K562 (cell line): Measurements from ENCODE around the gene PRR7. TPM values are rescaled to one million over a fixed set of nuclear protein-coding genes. Genes with fewer than 3 reads are reported as not detected.

Experiments
- BCOR ChIP-seq: fragments of 450-650 bp; IDR thresholded peaks from 2 replicates; pipeline ENCODE4 v1.6.1; 2016
- CBFB ChIP-seq: sonication (generic); formaldehyde crosslinking; IDR thresholded peaks from 2 replicates; pipeline ENCODE4 v1.4.0; 2020; ENCODE audit warnings: mild to moderate bottlenecking, missing genetic modification reagents
- EP400 ChIP-seq: fragments of 450-650 bp; IDR thresholded peaks from 2 replicates; pipeline ENCODE4 v1.6.1; 2017; ENCODE audit warnings: antibody characterized with exemption, mild to moderate bottlenecking, moderate library complexity
- GTF2F1 ChIP-seq: IDR thresholded peaks from 2 replicates; pipeline ENCODE4 v1.6.1; 2011; ENCODE audit warnings: low read depth, low read length, improper control_type of control experiment
- NFRKB ChIP-seq: fragments of 450-650 bp; IDR thresholded peaks from 2 replicates; pipeline ENCODE4 v1.6.1; 2016; ENCODE audit warnings: low read depth
- NR2C2 ChIP-seq, 2 experiments: fragments of 200-800 bp in 1 of 2; sonication (Bioruptor generic) in 1 of 2; sonication (generic) in 1 of 2; formaldehyde crosslinking in 1 of 2; IDR thresholded peaks; 2 replicates each; pipeline versions ENCODE4 v1.6.1 to v1.8.0; 2016 to 2022; ENCODE audit warnings: mild to moderate bottlenecking in 1 of 2, missing compliant biosample characterization in 1 of 2, missing genetic modification characterization in 1 of 2, missing genetic modification reagents in 1 of 2
- PHF20 ChIP-seq: fragments of 450-650 bp; IDR thresholded peaks from 2 replicates; pipeline ENCODE4 v1.6.1; 2018; ENCODE audit not compliant: partially characterized antibody
- PHF8 ChIP-seq: fragments of 200-600 bp; sonication (generic); IDR thresholded peaks from 2 replicates; pipeline ENCODE4 v1.6.1; 2012; ENCODE audit warnings: mixed run types, mild to moderate bottlenecking, inconsistent platforms, low read length, moderate library complexity, borderline replicate concordance
- POLR2B ChIP-seq: fragments of 450-650 bp; IDR thresholded peaks from 2 replicates; pipeline ENCODE4 v1.6.1; 2018; ENCODE audit warnings: low read depth; ENCODE audit not compliant: partially characterized antibody
- RAD51 ChIP-seq: fragments of 450-650 bp; IDR thresholded peaks from 2 replicates; pipeline ENCODE4 v1.7.1; 2016; ENCODE audit warnings: low read depth, mild to moderate bottlenecking, borderline replicate concordance
- STAT5B ChIP-seq: fragments of 250-450 bp; sonication (Bioruptor Pico); IDR thresholded peaks from 2 replicates; pipeline ENCODE4 v1.8.0; 2021; ENCODE audit warnings: mild to moderate bottlenecking, inconsistent platforms
- TEAD1 ChIP-seq, 2 experiments: fragments of 450-650 bp in 1 of 2; sonication (generic) in 1 of 2; formaldehyde crosslinking; IDR thresholded peaks; 2 replicates each; pipeline versions ENCODE4 v1.4.0 to v1.8.0; 2020 to 2022; ENCODE audit warnings: mild to moderate bottlenecking in 2 of 2, missing genetic modification reagents in 1 of 2
- TOE1 ChIP-seq, 2 experiments: fragments of 450-650 bp in 1 of 2; sonication (generic) in 1 of 2; formaldehyde crosslinking in 1 of 2; IDR thresholded peaks; 2 replicates each; pipeline versions ENCODE4 v1.7.1 to v1.8.0; 2016 to 2022; ENCODE audit warnings: borderline replicate concordance in 2 of 2, mild to moderate bottlenecking in 2 of 2, antibody characterized with exemption in 1 of 2, inconsistent platforms in 1 of 2, low read depth in 1 of 2, missing genetic modification reagents in 1 of 2, moderate library complexity in 1 of 2
- TSC22D4 ChIP-seq: fragments of 450-650 bp; IDR thresholded peaks from 2 replicates; pipeline ENCODE4 v1.6.1; 2016; ENCODE audit warnings: missing genetic modification characterization, missing biosample characterization, control low read depth
- ZNF143 ChIP-seq: sonication (generic); formaldehyde crosslinking; IDR thresholded peaks from 2 replicates; pipeline ENCODE4 v1.9.0; 2022; ENCODE audit warnings: mild to moderate bottlenecking, missing genetic modification reagents
- ZNF511 ChIP-seq: sonication (generic); formaldehyde crosslinking; IDR thresholded peaks from 2 replicates; pipeline ENCODE4 v1.8.0; 2022; ENCODE audit warnings: mild to moderate bottlenecking, missing genetic modification reagents
- ZNF77 ChIP-seq: fragments of 250-450 bp; sonication (Bioruptor Pico); IDR thresholded peaks from 2 replicates; pipeline ENCODE4 v1.5.0; 2020
- polyA plus RNA-seq, 8 experiments: library from polyadenylated mRNA; depleted of rRNA in 4 of 8; stranded (reverse) in 5 of 8; unstranded in 3 of 8; fragments of >200 nt; fragmentation: Nextera tagmentation in 2 of 8; fragmentation: Illumina TruSeq in 1 of 8; extraction: Ambion mirVana in 2 of 8; extraction: Trizol in 1 of 8; gene quantifications; 2 replicates each; pipeline versions ENCODE4 v1.2.1 to v1.2.3, GENCODE V29; 2011 to 2014; ENCODE audit warnings: inconsistent platforms in 1 of 8, missing spikeins in 1 of 8
- total RNA-seq, 7 experiments: library from RNA; depleted of rRNA in 6 of 7; stranded (reverse); fragments of >200 nt in 6 of 7; fragmentation: Illumina TruSeq in 2 of 7; extraction: Trizol in 2 of 7; gene quantifications; 2 replicates each; pipeline versions ENCODE4 v1.2.1 to v1.2.3, GENCODE V29; 2011 to 2021; ENCODE audit warnings: low replicate concordance in 1 of 7
- TF ChIP-seq, protein P1 (sequence below), 2 experiments: fragments of 450-650 bp in 1 of 2; sonication (generic) in 1 of 2; formaldehyde crosslinking in 1 of 2; IDR thresholded peaks; 2 replicates each; pipeline versions ENCODE4 v1.7.1 to v1.9.0; 2016 to 2022; ENCODE audit warnings: inconsistent platforms in 1 of 2, mild to moderate bottlenecking in 1 of 2, missing genetic modification reagents in 1 of 2

Gene PRR7
- total and polyA plus RNA-seq, 9 of the 15 experiments (the other 6 are each of a cell fraction or from before 2014, with no cell fraction given), result 0.80 to 11.3 (median 10.4) TPM; not detected in 4

DNA sequence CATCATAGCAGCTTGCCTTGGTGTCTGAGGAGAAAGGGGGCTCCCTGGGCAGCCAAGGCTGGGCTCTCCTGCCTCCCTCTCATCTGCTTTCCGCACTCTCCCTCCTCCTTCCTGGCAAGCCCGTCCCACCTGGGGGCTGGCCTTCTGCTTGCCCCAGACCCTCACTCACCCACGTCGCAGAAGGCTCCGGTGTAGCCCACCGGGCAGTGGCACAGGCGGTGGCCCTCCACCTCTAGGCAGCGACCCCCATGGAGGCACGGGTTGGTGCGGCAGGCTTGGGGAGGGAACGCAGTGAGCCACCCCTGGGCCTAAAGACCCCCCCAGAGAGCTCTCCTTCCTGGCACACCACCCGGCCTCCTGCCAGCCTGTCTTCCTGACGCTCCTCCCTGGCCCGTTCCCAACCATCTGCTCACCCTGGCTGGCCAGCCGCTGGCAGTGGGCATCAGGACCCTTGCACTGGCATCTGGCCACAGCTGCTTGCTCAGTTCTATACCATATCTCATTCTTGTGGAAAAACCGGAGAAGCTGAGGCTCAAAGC, 41.9 kb upstream of the PRR7 start (continued):
- no peak for TF ChIP-seq GTF2F1
- TF ChIP-seq ZNF511 (CRISPR knock-in tag), result no peak
- TF ChIP-seq NR2C2 (CRISPR knock-in tag; IDR thresholded peaks at IDR 0.05), result peak; percentile 73; the same call in 1 of the 2 replicates
- no peak for TF ChIP-seq NR2C2 (tag; IDR thresholded peaks at IDR 0.05)
- TF ChIP-seq CBFB (CRISPR knock-in tag), result no peak; the same call in 1 of the 2 replicates
- no peak for TF ChIP-seq RAD51
- TF ChIP-seq NFRKB, result peak; percentile 68; the same call in 1 of the 2 replicates
- TF ChIP-seq, protein P1, sequence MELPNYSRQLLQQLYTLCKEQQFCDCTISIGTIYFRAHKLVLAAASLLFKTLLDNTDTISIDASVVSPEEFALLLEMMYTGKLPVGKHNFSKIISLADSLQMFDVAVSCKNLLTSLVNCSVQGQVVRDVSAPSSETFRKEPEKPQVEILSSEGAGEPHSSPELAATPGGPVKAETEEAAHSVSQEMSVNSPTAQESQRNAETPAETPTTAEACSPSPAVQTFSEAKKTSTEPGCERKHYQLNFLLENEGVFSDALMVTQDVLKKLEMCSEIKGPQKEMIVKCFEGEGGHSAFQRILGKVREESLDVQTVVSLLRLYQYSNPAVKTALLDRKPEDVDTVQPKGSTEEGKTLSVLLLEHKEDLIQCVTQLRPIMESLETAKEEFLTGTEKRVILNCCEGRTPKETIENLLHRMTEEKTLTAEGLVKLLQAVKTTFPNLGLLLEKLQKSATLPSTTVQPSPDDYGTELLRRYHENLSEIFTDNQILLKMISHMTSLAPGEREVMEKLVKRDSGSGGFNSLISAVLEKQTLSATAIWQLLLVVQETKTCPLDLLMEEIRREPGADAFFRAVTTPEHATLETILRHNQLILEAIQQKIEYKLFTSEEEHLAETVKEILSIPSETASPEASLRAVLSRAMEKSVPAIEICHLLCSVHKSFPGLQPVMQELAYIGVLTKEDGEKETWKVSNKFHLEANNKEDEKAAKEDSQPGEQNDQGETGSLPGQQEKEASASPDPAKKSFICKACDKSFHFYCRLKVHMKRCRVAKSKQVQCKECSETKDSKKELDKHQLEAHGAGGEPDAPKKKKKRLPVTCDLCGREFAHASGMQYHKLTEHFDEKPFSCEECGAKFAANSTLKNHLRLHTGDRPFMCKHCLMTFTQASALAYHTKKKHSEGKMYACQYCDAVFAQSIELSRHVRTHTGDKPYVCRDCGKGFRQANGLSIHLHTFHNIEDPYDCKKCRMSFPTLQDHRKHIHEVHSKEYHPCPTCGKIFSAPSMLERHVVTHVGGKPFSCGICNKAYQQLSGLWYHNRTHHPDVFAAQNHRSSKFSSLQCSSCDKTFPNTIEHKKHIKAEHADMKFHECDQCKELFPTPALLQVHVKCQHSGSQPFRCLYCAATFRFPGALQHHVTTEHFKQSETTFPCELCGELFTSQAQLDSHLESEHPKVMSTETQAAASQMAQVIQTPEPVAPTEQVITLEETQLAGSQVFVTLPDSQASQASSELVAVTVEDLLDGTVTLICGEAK (IDR thresholded peaks at IDR 0.05), result 0 out of 2 replicates have a peak, but pooled peaks have one; percentile 24
- TF ChIP-seq, protein P1 (CRISPR knock-in tag; IDR thresholded peaks at IDR 0.05), result no peak
- peak in 1 of 2 experiments; percentile 34; a peak in 1 of 4 replicates for TF ChIP-seq TEAD1 (CRISPR knock-in tag; IDR thresholded peaks at IDR 0.05)
- TF ChIP-seq TSC22D4 (tag), result no peak
- no peak for TF ChIP-seq TOE1 (IDR thresholded peaks at IDR 0.05; ENCODE audit: borderline replicate concordance)
- TF ChIP-seq TOE1 (CRISPR knock-in tag; IDR thresholded peaks at IDR 0.05; ENCODE audit: borderline replicate concordance, low read depth), result peak; percentile 93
- no peak for TF ChIP-seq STAT5B (CRISPR knock-in tag)
- no peak for TF ChIP-seq PHF20
- no peak for TF ChIP-seq ZNF77 (CRISPR knock-in tag)
- 0 out of 2 replicates have a peak, but pooled peaks have one; percentile 52 for TF ChIP-seq PHF8
- peak; percentile 34 for TF ChIP-seq EP400
- peak; percentile 25 for TF ChIP-seq POLR2B
- no peak for TF ChIP-seq BCOR
- TF ChIP-seq ZNF143 (CRISPR knock-in tag), result 0 out of 2 replicates have a peak, but pooled peaks have one; percentile 25
